K562 (cell line): ENCODE results near the gene C10orf143. TPM values are rescaled to one million over a fixed set of nuclear protein-coding genes. Genes with fewer than 3 reads are reported as not detected.

Experiments used
- ATAC-seq: fragments of 200-7000 bp; cut with Tn5 transposase; 3 replicates; pipeline ENCODE4 v1.9.1; 2020; ENCODE audit warnings: moderate library complexity
- BruUV-seq: library from RNA; stranded (reverse); fragments of 400-500 nt; replicated peaks from 2 replicates; lab custom pipeline; 2021; lab: Mats Ljungman, UMichigan
- CTCF ChIA-PET: fragments of 300-600 bp; formaldehyde crosslinking; extraction: SDS; loops from one replicate; lab custom pipeline; 2021; ENCODE audit warnings: low intra/inter-chr PET ratio; lab: Yijun Ruan, JAX
- POLR2A ChIA-PET: fragments of 300-600, 350-650 bp; sonication (Branson Sonifier 250); formaldehyde crosslinking; extraction: SDS; loops from one replicate; lab custom pipeline; 2021; ENCODE audit warnings: antibody characterized with exemption, inconsistent platforms; lab: Yijun Ruan, JAX
- DNase-seq, 4 experiments: peaks; one replicate each; pipeline versions ENCODE4 v3.0.0 to v3.0.0-alpha.2; 2011 to 2018; ENCODE audit warnings: low spot score in 3 of 4, mixed read lengths in 3 of 4; ENCODE audit errors: extremely low read depth in 1 of 4
- FAIRE-seq: peaks from 2 replicates; lab custom pipeline; 2011; peaks lifted over from hg19 to GRCh38; lab: Jason Lieb, UNC
- H2AFZ ChIP-seq: 2 replicates; pipeline ENCODE4 v1.6.0; 2011; ENCODE audit warnings: low read depth, low read length, control low read depth, inconsistent platforms
- H3K27ac ChIP-seq: fragments of 200-600 bp; 3 replicates; pipeline ENCODE4 v1.8.0; 2011; ENCODE audit warnings: low read depth, mild to moderate bottlenecking, control low read depth, inconsistent platforms, low read length, moderate library complexity, mixed read lengths; ENCODE audit errors: extremely low read depth
- H3K27me3 ChIP-seq, 2 experiments: fragments of 300-600 bp in 1 of 2; 2 replicates in 1 of 2; 3 replicates in 1 of 2; pipeline versions ENCODE4 v1.6.0 to v1.8.0; 2011; ENCODE audit warnings: inconsistent platforms in 2 of 2, low read length in 2 of 2, mild to moderate bottlenecking in 1 of 2, mixed read lengths in 1 of 2, moderate library complexity in 1 of 2; ENCODE audit not compliant: control insufficient read depth in 2 of 2, insufficient read depth in 2 of 2
- H3K36me3 ChIP-seq: fragments of 300-600 bp; 3 replicates; pipeline ENCODE4 v1.8.0; 2011; ENCODE audit warnings: mild to moderate bottlenecking, low read length, inconsistent platforms; ENCODE audit not compliant: control insufficient read depth, insufficient read depth
- H3K4me1 ChIP-seq, 2 experiments: fragments of 200-600 bp in 1 of 2; replicated peaks in 1 of 2; 2 replicates in 1 of 2; 3 replicates in 1 of 2; pipeline versions ENCODE4 v1.5.1 to v1.8.0; 2011; ENCODE audit warnings: inconsistent platforms in 2 of 2, low read length in 2 of 2, mild to moderate bottlenecking in 1 of 2, mixed read lengths in 1 of 2, moderate library complexity in 1 of 2; ENCODE audit not compliant: control insufficient read depth in 2 of 2, insufficient read depth in 2 of 2
- H3K4me2 ChIP-seq: 2 replicates; pipeline ENCODE4 v1.6.1; 2011; ENCODE audit warnings: low read length, control low read depth, inconsistent platforms, mixed read lengths; ENCODE audit not compliant: insufficient read depth
- H3K4me3 ChIP-seq: fragments of 200-600 bp; sonication (generic), shearing (Covaris generic); 2 replicates; pipeline ENCODE4 v1.5.1; 2016; ENCODE audit warnings: control low read depth, inconsistent platforms
- H3K79me2 ChIP-seq: fragments of 200-600 bp; 3 replicates; pipeline ENCODE4 v1.8.0; 2011; ENCODE audit warnings: low read length, inconsistent platforms; ENCODE audit not compliant: control insufficient read depth, insufficient read depth
- H3K9ac ChIP-seq, 2 experiments: 2 replicates each; pipeline versions ENCODE4 v1.6.0 to v1.6.1; 2011; ENCODE audit warnings: low read depth in 2 of 2, low read length in 2 of 2, control low read depth in 1 of 2, inconsistent platforms in 1 of 2, mild to moderate bottlenecking in 1 of 2, mixed read lengths in 1 of 2; ENCODE audit not compliant: insufficient read depth in 1 of 2
- H3K9me1 ChIP-seq: one replicate; pipeline ENCODE4 v1.6.0; 2011; ENCODE audit warnings: inconsistent platforms, mild to moderate bottlenecking, low read length, moderate library complexity; ENCODE audit not compliant: control insufficient read depth, insufficient read depth
- H3K9me3 ChIP-seq: replicated peaks from 2 replicates; pipeline ENCODE4 v1.5.1; 2011; ENCODE audit warnings: low read depth, low read length, inconsistent platforms; ENCODE audit not compliant: control insufficient read depth, insufficient read depth
- H4K20me1 ChIP-seq: replicated peaks from 2 replicates; pipeline ENCODE4 v1.6.1; 2011; ENCODE audit warnings: low read length, inconsistent platforms, mixed read lengths; ENCODE audit not compliant: control insufficient read depth, insufficient read depth
- BCOR ChIP-seq: fragments of 450-650 bp; IDR thresholded peaks from 2 replicates; pipeline ENCODE4 v1.6.1; 2016
- COPS2 ChIP-seq: fragments of 450-650 bp; conservative IDR thresholded peaks from 2 replicates; pipeline ENCODE4 v1.6.1; 2016; ENCODE audit warnings: mild to moderate bottlenecking, moderate library complexity
- HNRNPH1 ChIP-seq: fragments of 200-400 bp; formaldehyde crosslinking; optimal IDR thresholded peaks from 2 replicates; pipeline ENCODE3; 2017; ENCODE audit warnings: low read depth, mild to moderate bottlenecking, low read length, moderate library complexity
- MAFK ChIP-seq: IDR thresholded peaks from 2 replicates; pipeline ENCODE4 v1.6.1; 2011; ENCODE audit warnings: low read length, improper control_type of control experiment
- ZBED1 ChIP-seq: IDR thresholded peaks from 2 replicates; pipeline ENCODE4 v1.6.1; 2014
- ZNF277 ChIP-seq: fragments of 250-450 bp; sonication (Bioruptor Pico); IDR thresholded peaks from 2 replicates; pipeline ENCODE4 v1.8.0; 2022; ENCODE audit warnings: inconsistent platforms, mild to moderate bottlenecking, moderate library complexity, borderline replicate concordance
- ZSCAN29 ChIP-seq: fragments of 450-650 bp; IDR thresholded peaks from 2 replicates; pipeline ENCODE4 v1.6.1; 2017
- WGBS: fragments of 100-300 bp; shearing (Covaris generic); methylation state at CpG from one replicate; pipeline ENCODE4 v1.1.6; 2016; ENCODE audit warnings: low coverage, mixed read lengths; ENCODE audit not compliant: insufficient coverage; ENCODE audit errors: missing lambda C conversion rate; 5-methylcytosine and 5-hydroxymethylcytosine counted together
- in situ Hi-C: fragments of 300-500 bp; cut with MboI; formaldehyde crosslinking; loops from 4 replicates; pipeline ENCODE4 v1.15.0; 2018; ENCODE audit warnings: inconsistent platforms, mixed read lengths
- intact Hi-C: fragments of 100-400 bp; cut with micrococcal nuclease; formaldehyde crosslinking; loops from 2 replicates; pipeline ENCODE4 v1.14.2; 2022
- polyA plus RNA-seq, 8 experiments: library from polyadenylated mRNA; depleted of rRNA in 4 of 8; stranded (reverse) in 5 of 8; unstranded in 3 of 8; fragments of >200 nt; fragmentation: Nextera tagmentation in 2 of 8; fragmentation: Illumina TruSeq in 1 of 8; extraction: Ambion mirVana in 2 of 8; extraction: Trizol in 1 of 8; gene quantifications; 2 replicates each; pipeline versions ENCODE4 v1.2.1 to v1.2.3, GENCODE V29; 2011 to 2014; ENCODE audit warnings: inconsistent platforms in 1 of 8, missing spikeins in 1 of 8
- total RNA-seq, 7 experiments: library from RNA; depleted of rRNA in 6 of 7; stranded (reverse); fragments of >200 nt in 6 of 7; fragmentation: Illumina TruSeq in 2 of 7; extraction: Trizol in 2 of 7; gene quantifications; 2 replicates each; pipeline versions ENCODE4 v1.2.1 to v1.2.3, GENCODE V29; 2011 to 2021; ENCODE audit warnings: low replicate concordance in 1 of 7
- TF ChIP-seq, protein P1 (sequence below): sonication (generic); formaldehyde crosslinking; IDR thresholded peaks from 2 replicates; pipeline ENCODE4 v1.8.0; 2023; ENCODE audit warnings: mild to moderate bottlenecking, missing genetic modification reagents
- TF ChIP-seq, protein P2 (sequence below): fragments of 450-650 bp; IDR thresholded peaks from 2 replicates; pipeline ENCODE4 v1.6.1; 2017; ENCODE audit warnings: antibody characterized with exemption

C10orf143 gene
- total and polyA plus RNA-seq, 9 of the 15 experiments (the other 6 are each of a cell fraction or from before 2014, with no cell fraction given) = 0.07 to 0.42 (median 0.25) TPM; not detected in 2

DNA sequence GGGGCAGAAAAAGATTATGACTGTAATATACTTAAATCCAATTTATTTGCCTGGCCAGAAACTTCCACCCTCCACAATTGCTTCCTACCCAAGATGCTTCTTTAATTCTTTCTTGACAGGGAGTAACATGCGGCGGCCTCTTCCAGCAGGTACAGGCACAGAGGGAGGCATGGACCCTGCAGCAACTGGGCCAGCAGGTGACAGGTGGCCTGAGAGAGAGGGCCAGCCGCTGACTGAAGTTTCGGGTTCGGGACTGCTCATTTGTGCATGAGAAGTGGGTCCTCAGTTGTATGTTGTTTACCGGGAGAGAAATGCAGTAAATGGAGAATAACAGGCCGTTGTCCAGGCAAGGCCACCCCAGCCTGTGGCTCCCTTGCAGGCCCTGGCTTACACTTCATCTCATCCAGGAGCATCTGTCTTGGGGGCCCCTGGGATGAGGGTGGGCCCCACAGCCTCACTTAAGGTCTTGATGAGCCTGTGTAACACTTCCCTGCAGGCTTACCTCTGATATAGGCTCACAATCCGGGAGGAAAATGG is 72.5 kb downstream of the C10orf143 start (continued):
- TF ChIP-seq COPS2 (no peak), MAFK (no peak), ZSCAN29 (no peak)

DNA sequence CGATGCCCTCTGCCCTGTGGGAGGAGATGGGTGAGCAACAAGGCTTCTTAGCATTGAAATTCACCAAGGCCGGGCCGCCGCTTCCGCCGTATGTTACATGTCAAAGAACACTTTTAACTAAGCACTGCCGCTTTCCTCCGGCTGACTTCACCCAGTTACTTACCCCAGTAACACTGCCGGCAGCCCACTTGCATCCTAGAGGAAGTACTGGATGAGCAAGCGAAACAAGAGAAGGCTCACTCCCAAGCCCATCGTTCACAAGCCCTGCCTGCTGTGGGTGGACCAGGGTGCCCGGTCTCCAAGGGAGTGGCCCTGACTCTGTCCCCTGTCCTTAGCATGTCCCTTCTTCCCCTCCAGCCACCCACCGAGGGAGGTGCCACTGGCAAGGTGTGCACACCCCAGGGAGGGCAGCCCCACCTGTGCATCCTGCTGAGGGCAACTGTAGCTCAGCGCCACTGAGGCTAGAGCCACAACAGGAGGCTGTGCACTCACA is 73.4 kb downstream of the C10orf143 start:
- WGBS = 3% methylated on average over 8 of the region's 14 CpGs
- Histone ChIP-seq H3K4me3 (no peak overlapping the region), H3K79me2 (no peaks in the 10 kb centered on the region), H3K27ac (no peak overlapping the region), H3K4me1 (no peaks in the 10 kb centered on the region), H3K4me2 (no peak overlapping the region), H3K9me3 (no peaks in the 10 kb centered on the region), H3K9ac (no peak overlapping the region), H3K27me3 (peaks cover 3 to 38% of the 10 kb centered on the region in 2 experiments), H2AFZ (no peak overlapping the region), H3K9me1 (no peaks in the 10 kb centered on the region), H4K20me1 (no peaks in the 10 kb centered on the region; the same call in 1 of the 2 replicates), H3K36me3 (no peaks in the 10 kb centered on the region)
- no peak for FAIRE-seq
- BruUV-seq = no TSS peak
- no peak for DNase-seq
- no peak for ATAC-seq
- CTCF ChIA-PET = no interaction called here
- TF ChIP-seq, protein P1, sequence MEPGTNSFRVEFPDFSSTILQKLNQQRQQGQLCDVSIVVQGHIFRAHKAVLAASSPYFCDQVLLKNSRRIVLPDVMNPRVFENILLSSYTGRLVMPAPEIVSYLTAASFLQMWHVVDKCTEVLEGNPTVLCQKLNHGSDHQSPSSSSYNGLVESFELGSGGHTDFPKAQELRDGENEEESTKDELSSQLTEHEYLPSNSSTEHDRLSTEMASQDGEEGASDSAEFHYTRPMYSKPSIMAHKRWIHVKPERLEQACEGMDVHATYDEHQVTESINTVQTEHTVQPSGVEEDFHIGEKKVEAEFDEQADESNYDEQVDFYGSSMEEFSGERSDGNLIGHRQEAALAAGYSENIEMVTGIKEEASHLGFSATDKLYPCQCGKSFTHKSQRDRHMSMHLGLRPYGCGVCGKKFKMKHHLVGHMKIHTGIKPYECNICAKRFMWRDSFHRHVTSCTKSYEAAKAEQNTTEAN (CRISPR knock-in tag) = no peak
- TF ChIP-seq, protein P2, sequence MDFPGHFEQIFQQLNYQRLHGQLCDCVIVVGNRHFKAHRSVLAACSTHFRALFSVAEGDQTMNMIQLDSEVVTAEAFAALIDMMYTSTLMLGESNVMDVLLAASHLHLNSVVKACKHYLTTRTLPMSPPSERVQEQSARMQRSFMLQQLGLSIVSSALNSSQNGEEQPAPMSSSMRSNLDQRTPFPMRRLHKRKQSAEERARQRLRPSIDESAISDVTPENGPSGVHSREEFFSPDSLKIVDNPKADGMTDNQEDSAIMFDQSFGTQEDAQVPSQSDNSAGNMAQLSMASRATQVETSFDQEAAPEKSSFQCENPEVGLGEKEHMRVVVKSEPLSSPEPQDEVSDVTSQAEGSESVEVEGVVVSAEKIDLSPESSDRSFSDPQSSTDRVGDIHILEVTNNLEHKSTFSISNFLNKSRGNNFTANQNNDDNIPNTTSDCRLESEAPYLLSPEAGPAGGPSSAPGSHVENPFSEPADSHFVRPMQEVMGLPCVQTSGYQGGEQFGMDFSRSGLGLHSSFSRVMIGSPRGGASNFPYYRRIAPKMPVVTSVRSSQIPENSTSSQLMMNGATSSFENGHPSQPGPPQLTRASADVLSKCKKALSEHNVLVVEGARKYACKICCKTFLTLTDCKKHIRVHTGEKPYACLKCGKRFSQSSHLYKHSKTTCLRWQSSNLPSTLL = no peak
- no peak for TF ChIP-seq ZNF277 (CRISPR knock-in tag)
- TF ChIP-seq BCOR = no peak
- no peak for TF ChIP-seq ZBED1
- TF ChIP-seq HNRNPH1 = no peak
- POLR2A ChIA-PET = no interaction called here
- intact Hi-C loops = no loop called here
- in situ Hi-C loops = no loop called here
